ENCODE data around the gene PLCD3.
A peak's percentile ranks its signal among the peaks of the same experiment; 100 is the strongest.

Gene PLCD3

DNA sequence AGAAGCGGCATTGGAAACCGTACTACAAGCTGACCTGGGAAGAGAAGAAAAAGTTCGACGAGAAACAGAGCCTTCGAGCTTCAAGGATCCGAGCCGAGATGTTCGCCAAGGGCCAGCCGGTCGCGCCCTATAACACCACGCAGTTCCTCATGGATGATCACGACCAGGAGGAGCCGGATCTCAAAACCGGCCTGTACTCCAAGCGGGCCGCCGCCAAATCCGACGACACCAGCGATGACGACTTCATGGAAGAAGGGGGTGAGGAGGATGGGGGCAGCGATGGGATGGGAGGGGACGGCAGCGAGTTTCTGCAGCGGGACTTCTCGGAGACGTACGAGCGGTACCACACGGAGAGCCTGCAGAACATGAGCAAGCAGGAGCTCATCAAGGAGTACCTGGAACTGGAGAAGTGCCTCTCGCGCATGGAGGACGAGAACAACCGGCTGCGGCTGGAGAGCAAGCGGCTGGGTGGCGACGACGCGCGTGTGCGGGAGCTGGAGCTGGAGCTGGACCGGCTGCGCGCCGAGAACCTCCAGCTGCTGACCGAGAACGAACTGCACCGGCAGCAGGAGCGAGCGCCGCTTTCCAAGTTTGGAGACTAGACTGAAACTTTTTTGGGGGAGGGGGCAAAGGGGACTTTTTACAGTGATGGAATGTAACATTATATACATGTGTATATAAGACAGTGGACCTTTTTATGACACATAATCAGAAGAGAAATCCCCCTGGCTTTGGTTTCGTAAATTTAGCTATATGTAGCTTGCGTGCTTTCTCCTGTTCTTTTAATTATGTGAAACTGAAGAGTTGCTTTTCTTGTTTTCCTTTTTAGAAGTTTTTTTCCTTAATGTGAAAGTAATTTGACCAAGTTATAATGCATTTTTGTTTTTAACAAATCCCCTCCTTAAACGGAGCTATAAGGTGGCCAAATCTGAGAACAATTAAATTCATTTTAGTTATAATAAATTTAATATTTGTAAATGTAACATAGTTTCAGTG is 17.7 kb upstream of the PLCD3 start:
- peak; percentile 17 to 31 for DNase-seq

DNA sequence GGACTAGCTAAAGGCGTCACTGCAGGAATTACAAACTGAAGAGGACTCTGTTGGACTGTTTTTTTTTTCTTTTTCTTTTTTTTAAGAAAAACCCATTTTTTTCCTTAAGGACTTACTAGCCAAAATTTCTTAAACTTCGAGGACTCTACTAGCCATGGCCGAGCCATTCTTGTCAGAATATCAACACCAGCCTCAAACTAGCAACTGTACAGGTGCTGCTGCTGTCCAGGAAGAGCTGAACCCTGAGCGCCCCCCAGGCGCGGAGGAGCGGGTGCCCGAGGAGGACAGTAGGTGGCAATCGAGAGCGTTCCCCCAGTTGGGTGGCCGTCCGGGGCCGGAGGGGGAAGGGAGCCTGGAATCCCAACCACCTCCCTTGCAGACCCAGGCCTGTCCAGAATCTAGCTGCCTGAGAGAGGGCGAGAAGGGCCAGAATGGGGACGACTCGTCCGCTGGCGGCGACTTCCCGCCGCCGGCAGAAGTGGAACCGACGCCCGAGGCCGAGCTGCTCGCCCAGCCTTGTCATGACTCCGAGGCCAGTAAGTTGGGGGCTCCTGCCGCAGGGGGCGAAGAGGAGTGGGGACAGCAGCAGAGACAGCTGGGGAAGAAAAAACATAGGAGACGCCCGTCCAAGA is 16.8 kb upstream of the PLCD3 start:
- peak; percentile 67 to 69 for DNase-seq

DNA sequence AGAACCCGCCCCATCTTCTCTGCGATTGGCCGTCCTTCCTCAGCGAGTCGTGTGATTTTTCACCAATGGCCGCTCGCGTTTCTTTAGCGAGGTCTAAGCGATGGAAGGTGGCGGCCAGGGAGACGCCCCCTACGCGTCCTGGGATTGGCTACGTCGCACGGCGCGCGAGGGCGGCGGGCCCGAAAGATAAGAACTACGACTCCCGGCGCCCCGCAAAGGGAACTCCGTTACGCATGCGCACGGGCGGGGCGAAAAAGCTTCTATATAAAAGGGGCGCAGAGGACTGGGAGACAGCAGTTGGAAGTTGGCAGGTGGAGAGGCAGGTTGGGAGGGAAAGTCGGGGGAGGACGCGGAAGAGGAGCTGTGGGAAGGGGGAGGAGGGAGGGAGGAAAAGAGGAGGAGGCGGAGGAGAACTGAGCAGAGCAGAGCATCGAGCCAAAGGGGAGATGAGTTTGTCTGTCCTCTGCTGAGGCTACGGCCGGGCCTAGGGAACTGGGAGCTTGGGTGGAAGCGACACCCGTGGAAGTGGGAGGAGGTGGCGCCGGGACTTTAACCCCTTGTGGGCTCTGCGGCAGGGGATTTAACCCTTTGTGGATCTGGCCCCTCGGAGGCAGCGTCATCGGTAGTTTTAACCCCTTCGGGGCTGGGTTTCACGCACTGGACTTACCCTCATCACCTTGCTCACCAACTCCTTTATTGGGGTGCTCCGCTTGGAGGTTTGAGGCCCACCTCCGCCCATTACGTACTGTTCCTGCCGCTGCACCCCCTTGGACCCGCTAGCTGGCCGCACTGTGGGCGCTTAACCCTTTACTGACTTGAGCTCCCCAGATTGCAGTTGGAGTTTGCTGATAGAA is 16.1 kb upstream of the PLCD3 start, which contains the start of gene HEXIM1:
HEXIM1 (plus strand) TSS at position 293 of the 854 bp plus-strand sequence. CDS start 716 bp downstream, outside the sequence.
- peak; percentile 99 for DNase-seq

DNA sequence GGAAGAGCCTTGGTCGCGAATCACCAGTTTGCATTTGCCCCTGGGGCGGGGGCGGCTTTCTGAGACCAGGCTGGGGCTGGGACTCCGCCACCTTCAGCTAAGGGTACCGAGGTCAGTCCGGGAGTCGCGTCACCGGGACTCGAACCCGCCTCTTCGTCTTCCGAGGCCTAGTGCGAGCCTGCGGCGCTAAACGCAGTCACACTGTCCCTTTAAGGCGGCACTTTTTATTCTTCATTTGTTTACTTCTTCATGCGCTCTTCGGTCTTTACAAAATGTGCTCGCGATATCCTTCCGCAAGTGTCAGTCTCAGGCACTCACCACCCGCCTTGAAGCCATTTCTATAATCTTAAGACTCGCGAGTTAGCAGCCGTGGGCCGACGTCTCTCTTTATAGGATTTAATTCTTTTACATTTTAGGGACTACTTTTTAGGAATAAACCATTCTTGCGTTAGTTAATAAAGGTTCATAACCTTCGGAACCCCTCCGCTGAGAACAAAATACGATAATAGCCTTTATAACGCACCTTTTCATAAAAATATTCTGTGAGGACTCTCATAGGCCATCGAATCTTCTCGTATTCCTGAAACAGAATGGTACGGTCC is 15.4 kb upstream of the PLCD3 start:
- DNase-seq, result peak; percentile 70 to 77

- peak in 1 of 2 donors; percentile 77 for DNase-seq
These were observed 14.7 kb upstream of the PLCD3 start for GRCh38 chr17:45146890-45147580.

DNA sequence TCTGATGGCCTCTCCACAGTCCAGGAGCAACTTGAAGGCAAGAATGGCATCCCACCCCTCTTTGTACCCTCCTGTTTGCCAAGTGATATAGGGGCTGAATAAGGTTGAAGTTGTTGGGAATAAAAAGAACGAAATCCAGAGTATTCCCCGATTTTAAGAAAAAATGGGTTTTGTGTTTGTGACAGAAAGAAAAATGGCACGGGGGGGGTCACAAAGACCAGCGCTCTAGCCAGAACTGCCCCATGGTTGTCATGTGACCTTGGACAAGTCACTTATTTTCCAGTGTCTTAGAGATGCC is 14.2 kb upstream of the PLCD3 start:
- DNase-seq, result no peak

- no peak for DNase-seq
These were observed 13.9 kb upstream of the PLCD3 start for GRCh38 chr17:45146166-45146565.

DNA sequence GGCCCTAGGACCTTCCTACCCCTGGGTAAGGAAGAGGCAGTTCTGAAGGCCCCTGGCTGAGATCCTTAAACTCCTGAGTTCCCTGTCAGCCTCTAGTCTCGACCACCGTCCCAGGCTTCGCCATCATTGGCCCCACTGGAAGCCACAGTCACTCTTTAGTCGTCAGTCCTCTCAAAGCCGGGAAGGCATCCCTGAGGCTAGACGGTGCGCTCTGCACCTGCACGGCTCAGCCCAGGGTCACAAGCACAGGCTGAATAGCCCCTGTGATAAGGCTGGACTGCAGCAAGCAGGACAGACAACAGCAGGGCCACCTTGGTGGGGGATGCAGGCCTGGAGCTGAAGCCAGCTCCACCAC is 12.7 kb upstream of the PLCD3 start:
- DNase-seq, result no peak

DNA sequence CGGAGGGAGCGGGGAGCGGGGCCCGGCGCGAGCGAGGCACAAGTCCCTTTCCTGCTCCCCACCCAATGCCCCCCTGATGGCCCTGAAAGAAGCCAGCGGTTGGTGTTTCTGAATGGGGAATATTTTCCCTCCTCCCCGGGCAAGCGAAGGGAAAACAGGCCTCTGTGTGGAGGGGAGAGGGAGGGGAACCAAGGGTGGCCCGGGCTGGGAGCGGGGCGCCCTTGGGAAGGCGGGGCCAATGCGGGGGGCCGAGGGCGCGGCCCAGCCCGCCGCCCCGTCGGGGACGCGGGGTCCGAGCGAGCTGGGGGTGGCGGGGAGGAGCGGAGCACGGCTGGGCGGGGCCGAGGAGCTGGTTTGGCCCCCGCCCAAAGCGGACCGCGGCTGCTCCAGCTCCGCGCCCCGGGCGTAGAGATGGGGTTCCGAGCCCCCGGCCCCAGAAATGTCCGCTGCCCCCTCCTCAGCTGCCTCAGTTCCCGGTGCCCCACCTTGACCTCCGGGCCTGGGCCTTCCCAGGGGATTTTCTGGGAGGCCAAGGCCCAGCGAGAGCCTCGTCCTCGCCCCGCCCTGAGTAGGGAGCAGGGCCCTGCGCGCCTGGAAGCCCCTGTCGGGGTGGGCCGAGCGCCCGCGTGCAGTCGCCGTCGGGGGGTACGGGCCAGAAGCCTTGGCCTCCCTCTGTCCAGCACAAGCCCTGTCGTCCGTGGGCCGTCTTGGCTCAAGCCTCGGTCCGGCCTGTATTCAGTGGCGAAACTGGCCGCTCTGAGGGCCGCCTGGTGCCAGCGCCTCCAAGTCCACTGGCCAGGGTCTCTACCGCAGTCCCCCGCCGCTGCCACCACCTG is 12.1 kb upstream of the PLCD3 start:
- no peak for DNase-seq

- DNase-seq, result peak in 1 of 2 donors; percentile 27
These were observed 11.5 kb upstream of the PLCD3 start for GRCh38 chr17:45143767-45144198.

GRCh38 chr17:45143094-45143670 is 10.9 kb upstream of the PLCD3 start:
- no peak for DNase-seq

DNA sequence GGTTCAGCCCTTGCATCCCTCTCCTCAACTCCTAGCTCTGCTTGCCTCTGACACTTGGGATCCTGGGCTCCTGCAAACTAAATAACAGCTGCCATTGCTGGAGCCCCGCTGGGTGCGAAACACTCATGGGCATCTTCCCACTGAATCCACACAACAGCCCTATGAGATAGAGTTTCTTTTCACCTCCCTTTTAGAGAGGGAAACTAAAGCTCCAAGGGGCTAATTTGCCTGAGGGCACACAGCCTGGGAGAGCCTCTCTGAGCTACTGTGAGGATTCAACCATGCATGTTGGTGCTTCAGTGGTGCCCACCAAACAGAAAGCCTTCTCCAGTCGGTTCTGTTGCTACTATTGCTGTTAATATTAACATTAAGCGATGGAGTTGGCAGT is 7.2 kb upstream of the PLCD3 start:
- no peak for DNase-seq

DNA sequence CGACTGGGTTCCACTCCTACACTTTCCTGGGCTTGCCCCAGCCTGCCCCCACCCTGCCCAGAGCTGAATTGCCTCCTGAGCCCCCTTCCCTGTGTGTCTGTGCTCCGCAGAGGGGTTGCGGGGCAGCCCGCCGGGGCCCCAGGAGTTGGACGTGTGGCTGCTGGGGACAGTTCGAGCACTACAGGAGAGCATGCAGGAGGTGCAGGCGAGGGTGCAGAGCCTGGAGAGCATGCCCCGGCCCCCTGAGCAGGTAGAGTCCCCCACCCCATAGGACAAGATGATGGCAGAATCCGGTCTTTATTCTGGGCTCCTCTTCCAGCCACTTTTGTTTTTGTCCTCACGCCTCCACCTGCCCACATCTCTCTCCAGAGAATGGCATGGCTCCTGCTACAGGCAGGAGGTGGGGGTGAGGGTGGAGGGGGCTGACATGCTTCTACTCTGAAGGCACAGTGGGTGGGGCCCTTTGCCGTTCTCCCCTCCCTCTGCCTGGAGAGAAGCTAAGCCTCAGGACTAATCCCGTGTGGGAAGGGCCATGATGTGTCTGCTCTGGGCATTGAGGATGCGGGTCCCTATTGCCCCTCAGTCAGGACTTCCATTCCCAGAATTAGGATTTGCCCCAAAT is 6.7 kb upstream of the PLCD3 start:
- no peak for DNase-seq

GRCh38 chr17:45137561-45138305 is 5.4 kb upstream of the PLCD3 start:
- no peak for DNase-seq

- no peak for DNase-seq
These were observed 4.7 kb upstream of the PLCD3 start for GRCh38 chr17:45136846-45137560.

DNA sequence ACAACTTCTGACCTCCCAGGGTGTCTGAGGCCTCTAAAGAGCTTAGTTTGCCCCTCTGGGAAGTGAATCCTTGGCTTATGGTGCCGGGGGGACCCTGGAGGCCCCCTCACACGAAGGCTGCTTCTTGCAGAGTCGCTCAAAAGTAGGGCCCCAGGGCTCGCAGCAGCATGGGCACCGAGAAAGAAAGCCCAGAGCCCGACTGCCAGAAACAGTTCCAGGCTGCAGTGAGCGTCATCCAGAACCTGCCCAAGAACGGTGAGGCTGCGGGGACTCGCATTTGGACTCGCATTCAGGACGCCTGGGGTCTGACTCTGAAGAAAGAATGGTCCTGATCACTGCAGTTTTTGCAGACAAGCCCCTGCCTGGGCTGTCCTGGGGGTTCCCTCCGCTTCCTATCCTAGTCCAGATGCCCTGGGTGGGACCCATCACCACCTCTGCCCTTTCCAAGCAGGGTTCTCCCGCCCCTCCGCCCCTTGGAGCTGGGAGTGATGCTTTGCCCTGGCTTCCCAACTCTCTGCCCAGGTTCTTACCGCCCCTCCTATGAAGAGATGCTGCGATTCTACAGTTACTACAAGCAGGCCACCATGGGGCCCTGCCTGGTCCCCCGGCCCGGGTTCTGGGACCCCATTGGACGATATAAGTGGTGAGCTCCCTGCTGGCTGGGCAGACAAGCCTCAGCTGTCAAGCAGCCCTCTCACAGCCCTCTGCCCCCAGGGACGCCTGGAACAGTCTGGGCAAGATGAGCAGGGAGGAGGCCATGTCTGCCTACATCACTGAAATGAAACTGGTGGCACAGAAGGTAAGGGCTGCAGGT is 3.9 kb upstream of the PLCD3 start:
- no peak for DNase-seq

DNA sequence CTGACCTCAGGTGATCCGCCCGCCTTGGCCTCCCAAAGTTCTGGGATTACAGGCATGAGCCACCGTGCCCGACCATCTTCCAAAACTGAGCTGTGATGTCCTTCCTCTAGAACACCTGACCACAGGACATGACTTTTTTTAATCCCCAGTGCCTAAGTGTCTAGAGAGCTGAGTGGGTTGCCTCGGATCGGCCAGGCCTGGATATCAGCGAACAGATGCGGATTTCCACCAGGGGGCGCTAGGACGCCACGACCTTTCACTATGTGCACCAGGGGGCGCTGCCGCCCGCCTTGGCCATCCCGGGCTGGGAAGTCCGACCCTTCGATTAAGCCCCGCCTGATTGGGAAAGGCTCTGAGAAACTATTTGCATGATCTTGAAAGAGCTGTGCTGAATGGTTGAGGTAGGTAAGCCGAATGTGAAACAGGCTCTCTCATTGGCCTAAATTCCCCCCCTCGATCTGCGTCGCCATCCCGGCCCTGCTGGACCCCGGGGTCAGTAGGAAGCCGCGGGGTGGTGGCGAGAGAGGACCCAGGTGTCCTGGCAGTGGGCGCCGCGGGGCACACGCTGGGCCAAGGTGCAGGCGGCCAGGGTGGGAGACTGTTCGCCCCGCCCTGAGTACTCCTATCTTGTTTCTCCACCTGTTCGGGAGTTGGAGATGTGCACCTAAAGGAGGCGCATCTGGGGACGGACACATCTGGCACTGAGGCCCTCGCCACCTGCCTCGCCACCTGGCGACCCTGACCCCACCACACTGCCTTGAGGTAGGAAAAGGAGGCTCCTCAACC is 3.1 kb upstream of the PLCD3 start, which contains the start of gene ACBD4:
ACBD4 (plus strand) TSS at position 496 of the 786 bp plus-strand sequence. CDS start 458 bp downstream, outside the sequence.
- DNase-seq, result peak; percentile 97
